HG02588 (cell line): ENCODE results near the gene ASIC4.

Experiments
- ATAC-seq: cut with Tn5 transposase; IDR thresholded peaks from one replicate; pipeline ENCODE4 v1.9.1; 2021; ENCODE audit warnings: mild to moderate bottlenecking, moderate library complexity; ENCODE audit not compliant: unreplicated experiment

The ASIC4 gene

GRCh38 chr2:219497495-219498279, 16.6 kb upstream of the ASIC4 start:
- peak; percentile 36 for ATAC-seq

- peak; percentile 92 for ATAC-seq
Observed at GRCh38 chr2:219498280-219499057, 15.8 kb upstream of the ASIC4 start, which contains the start of gene GMPPA. GMPPA (plus strand) TSS chr2:219498891; CDS start chr2:219499976, 1,085 bp downstream.

- ATAC-seq = no peak
Observed at GRCh38 chr2:219499058-219499307, 15.3 kb upstream of the ASIC4 start.

- no peak for ATAC-seq
Observed at GRCh38 chr2:219499555-219499954, 14.7 kb upstream of the ASIC4 start.

GRCh38 chr2:219500135-219500534, 14.1 kb upstream of the ASIC4 start:
- no peak for ATAC-seq

GRCh38 chr2:219501849-219502248, 12.4 kb upstream of the ASIC4 start:
- ATAC-seq = no peak

GRCh38 chr2:219502618-219503017, 11.7 kb upstream of the ASIC4 start:
- ATAC-seq = no peak

GRCh38 chr2:219505585-219505984, 8.7 kb upstream of the ASIC4 start:
- ATAC-seq = no peak

- no peak for ATAC-seq
Observed at GRCh38 chr2:219506153-219506801, 8.0 kb upstream of the ASIC4 start.

- ATAC-seq = no peak
Observed at GRCh38 chr2:219506802-219507526, 7.3 kb upstream of the ASIC4 start.

- no peak for ATAC-seq
Observed at GRCh38 chr2:219507581-219508443, 6.5 kb upstream of the ASIC4 start.

GRCh38 chr2:219508444-219508734, 5.9 kb upstream of the ASIC4 start:
- no peak for ATAC-seq

- ATAC-seq = peak; percentile 11
Observed at GRCh38 chr2:219508971-219509779, 5.1 kb upstream of the ASIC4 start.

- peak; percentile 54 for ATAC-seq
Observed at GRCh38 chr2:219509780-219510511, 4.3 kb upstream of the ASIC4 start.

- no peak for ATAC-seq
Observed at GRCh38 chr2:219510512-219511135, 3.7 kb upstream of the ASIC4 start.

- ATAC-seq = no peak
Observed at GRCh38 chr2:219511547-219512325, 2.5 kb upstream of the ASIC4 start.

GRCh38 chr2:219512524-219513216, 1.6 kb upstream of the ASIC4 start:
- ATAC-seq = no peak
